Gastrocnemius medialis (tissue), 4 donors: Measurements from ENCODE around the gene AGPAT3.

Experiments used
- CTCF ChIP-seq, 5 experiments: fragments of 450-650 bp in 3 of 5; fragments of 200-600 bp in 2 of 5; sonication (generic) in 2 of 5; IDR thresholded peaks in 4 of 5; conservative IDR thresholded peaks in 1 of 5; 1 replicate in 4 of 5; 2 replicates in 1 of 5; pipeline ENCODE4 v1.5.1; 2016 to 2019; ENCODE audit warnings: antibody characterized with exemption in 5 of 5, mild to moderate bottlenecking in 3 of 5, moderate library complexity in 3 of 5
- POLR2A ChIP-seq, 2 donors: fragments of 450-650 bp; IDR thresholded peaks; one replicate each; pipeline ENCODE4 v1.6.1; 2017; ENCODE audit warnings: antibody characterized with exemption in 2 of 2, mild to moderate bottlenecking in 2 of 2, moderate library complexity in 2 of 2

- no peak for TF ChIP-seq CTCF (IDR thresholded peaks at IDR 0.05 in 4 of 5, conservative IDR thresholded peaks at IDR 0.05 in 1 of 5)
- TF ChIP-seq POLR2A (IDR thresholded peaks at IDR 0.05) = no peak
Observed at GRCh38 chr21:43970551-43970950, 105.5 kb downstream of the AGPAT3 start.
